Activated T-cell treated with anti-CD3 and anti-CD28 coated beads for 1 hour (primary cell): ENCODE results near the gene PRSS22.

Experiments
- DNase-seq: peaks from one replicate; pipeline ENCODE4 v3.0.0-alpha.2; 2020; ENCODE audit warnings: low read depth

The PRSS22 gene

DNA sequence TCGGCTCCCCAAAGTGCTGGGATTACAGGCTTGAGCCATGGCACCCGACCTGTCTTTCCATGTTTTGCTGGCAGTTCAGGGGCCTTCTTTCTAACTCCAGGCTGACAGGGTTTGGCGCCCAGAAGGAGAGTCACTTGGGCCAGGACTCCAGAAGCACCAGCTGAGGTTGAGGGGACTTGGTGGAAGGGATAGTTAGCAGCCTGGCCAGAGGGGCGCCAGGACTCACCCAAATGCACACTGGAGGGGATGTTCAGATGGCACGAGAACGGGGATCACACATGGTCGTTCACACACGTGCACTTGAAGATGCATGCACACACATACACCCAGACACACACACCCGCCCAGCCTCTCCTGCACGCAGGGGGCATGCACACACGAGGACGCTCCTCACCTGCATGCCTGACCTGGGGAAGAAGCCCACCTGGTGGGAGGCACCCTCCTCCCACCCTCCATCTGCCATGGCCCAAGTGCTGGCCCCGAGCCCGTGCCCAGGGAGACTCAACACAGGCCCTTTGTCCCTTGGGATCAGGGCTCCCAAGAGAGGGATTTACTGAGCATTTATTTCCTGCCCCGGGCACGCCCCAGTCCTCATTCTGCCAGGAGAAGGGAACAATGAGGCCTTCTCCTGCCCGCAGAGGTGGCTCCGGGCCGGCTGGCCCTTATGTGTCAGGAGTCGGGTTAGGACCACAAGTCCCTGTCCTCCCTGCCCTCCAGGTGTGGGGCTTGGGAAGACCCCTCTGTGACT, 43.2 kb downstream of the PRSS22 start:
- no peak for DNase-seq

DNA sequence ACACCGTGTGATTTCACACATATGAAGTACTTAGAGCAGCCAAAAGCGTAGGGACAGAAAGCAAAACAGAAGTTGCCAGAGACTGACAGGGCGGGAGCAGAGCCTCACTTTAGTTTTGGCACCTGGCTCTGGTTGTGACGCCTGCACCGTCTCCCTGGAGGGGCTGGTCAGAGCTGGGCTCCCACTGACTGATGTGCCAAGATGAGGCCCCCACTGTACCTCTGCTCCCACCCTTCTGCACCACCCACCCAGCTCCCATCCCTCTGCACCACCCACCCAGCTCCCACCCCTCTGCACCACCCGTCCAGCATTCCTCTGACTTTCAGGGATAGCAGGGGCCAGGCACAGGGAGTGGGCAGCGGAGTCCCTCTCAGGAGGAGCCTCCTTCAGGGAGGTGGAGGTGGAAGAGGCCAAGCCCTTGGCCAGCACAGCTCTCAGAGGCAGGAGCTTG, 44.2 kb downstream of the PRSS22 start:
- DNase-seq, result no peak

DNA sequence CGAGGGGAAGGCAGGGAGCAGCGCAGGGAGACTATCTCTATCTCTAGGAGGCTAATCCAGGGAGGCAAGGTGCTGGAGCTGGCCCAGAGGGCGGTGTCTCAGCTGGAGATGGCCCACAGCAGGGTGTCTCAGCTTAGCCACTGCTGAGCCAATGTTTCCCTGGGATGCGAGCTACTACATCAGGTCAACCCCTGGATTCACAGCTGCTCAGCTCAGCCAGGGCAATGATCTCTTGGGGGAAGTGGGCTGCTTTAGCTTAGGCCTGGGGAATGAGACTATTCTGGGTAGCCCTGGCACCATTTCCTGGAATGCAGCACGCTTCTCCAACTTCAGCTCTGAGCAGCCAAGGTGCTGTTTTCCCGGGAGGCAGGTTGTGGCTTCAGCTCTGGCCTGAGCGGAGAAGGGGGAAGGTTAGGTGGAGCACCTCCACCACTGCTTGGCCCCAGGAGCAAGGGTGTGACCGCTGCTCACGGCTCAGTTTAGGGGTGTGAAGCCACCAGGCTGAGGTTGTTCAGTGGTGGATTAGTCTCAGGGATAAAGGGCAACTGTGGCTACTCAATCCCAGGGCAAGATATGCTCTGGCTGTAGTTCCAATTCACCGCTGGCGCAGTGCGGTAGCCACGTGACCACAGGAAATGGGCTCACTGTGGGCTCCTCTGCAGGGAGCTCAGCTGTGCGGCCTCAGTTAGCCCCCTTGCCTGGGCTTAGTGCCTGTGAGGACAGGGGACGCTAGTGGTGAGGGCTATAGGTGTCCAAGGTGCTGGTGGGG, 46.1 kb downstream of the PRSS22 start:
- no peak for DNase-seq

DNA sequence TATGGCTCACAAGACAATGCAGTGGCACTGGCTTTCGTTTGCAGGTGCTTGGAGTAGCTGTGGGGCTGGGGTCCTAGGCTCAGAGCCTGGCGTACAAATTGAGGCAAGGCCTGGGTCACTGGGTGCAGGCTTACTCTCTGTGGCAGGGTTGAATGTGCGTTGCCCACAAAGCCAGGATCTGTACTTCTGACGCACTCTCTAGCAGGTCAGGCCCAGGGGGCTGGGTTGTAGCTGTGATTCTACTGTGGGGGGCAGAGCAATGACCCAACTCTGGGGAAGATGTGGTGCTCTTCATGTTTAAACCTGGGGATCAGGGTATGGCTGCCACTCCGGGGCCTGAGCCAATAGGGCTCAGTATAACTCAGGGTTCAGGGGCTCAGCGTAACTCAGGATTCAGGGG, 47.3 kb downstream of the PRSS22 start:
- no peak for DNase-seq

- DNase-seq, result no peak
Measured at GRCh38 chr16:2809149-2809760, 48.7 kb downstream of the PRSS22 start.

DNA sequence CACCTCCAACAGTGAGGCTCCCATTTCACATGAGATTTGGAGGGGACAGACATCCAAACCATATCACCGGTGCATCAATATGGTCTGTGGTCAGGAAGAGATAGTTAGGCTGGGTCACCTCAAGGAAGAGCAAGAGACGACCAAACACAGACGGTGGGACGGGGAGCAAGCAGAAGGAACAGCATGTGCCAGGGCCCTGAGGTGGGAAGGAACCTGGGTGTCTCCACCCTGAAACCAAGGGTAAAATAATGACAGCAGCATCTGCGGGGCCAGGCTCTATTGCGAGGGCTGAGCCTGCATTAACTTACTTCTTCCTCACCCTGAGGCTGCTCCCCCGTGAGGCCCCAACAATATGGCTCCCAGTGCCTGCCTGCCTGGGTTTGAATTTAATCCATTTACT, 49.8 kb downstream of the PRSS22 start:
- DNase-seq, result no peak

- DNase-seq, result no peak
Measured at GRCh38 chr16:2806286-2806685, 51.7 kb downstream of the PRSS22 start.

DNA sequence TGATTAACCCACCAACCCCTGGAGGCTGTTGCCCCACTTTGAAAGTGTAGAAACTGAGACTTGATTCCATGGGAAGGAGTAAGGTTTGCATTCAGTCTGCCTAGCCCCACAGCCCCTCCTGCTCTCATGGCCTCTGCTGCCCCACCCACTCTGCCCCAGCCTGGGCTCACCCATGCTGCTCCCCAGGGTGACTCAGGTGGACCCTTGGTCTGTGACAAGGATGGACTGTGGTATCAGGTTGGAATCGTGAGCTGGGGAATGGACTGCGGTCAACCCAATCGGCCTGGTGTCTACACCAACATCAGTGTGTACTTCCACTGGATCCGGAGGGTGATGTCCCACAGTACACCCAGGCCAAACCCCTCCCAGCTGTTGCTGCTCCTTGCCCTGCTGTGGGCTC, 53.2 kb downstream of the PRSS22 start:
- no peak for DNase-seq

DNA sequence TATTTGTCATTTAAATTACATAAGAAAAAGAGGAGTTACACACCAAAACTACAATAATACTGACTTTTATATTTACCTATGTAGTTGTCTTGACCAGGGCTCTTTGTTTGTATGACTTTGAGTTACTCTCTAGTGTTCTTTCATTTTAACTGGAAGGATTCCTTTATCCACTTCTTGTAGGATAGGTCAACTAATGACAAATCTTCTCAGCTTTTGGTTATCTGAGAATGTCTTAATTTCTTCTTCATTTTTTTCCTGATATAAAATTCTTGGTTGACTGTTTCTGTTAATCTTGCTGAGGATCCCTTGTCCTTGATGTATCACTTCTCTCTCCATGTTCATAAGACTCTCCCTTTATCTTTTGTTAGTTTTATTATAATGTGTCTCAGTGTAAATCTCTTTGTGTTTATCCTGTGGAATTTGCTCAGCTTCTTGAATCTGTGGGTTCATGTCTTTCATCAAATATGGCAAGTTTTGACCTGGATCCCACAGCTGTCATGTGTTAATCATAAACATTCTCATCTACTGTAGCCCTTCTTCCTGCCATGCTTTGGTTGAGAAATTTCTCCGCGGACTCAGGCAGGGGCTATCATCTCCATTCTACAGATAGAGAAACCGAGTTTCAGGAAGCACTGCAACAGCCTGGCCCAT, 54.3 kb downstream of the PRSS22 start:
- no peak for DNase-seq
